ENCODE measurements around the gene MLPH.
A peak's percentile ranks its signal among the peaks of the same experiment; 100 is the strongest.

The MLPH gene

GRCh38 chr2:237472909-237473877 lies 13.9 kb upstream of the MLPH start:
- Histone ChIP-seq H4K20me1 (ENCODE audit: control insufficient read depth, insufficient read depth, low read depth, low read length) (no peaks in the 10 kb centered on the region), H3K4me2 (ENCODE audit: low read length) (no peak overlapping the region), H3F3A (ENCODE audit: control insufficient read depth, insufficient read depth) (no peaks in the 10 kb centered on the region), H3K9me2 (replicated peaks; ENCODE audit: control insufficient read depth, low read length) (no peaks in the 10 kb centered on the region), H3K4me1 (ENCODE audit: control insufficient read depth, low read length) (peaks cover 9% of the 10 kb centered on the region), H3K27ac (ENCODE audit: low read depth, low read length) (no peak overlapping the region), H3K27me3 (ENCODE audit: control insufficient read depth, low read length) (peaks cover 9% of the 10 kb centered on the region), H3K9me3 (ENCODE audit: control insufficient read depth, insufficient read depth, low read length) (no peaks in the 10 kb centered on the region), H3K79me2 (ENCODE audit: control insufficient read depth, low read length) (no peaks in the 10 kb centered on the region), H3K36me3 (ENCODE audit: control insufficient read depth, low read length) (no peaks in the 10 kb centered on the region), H3K4me3 (ENCODE audit: low read length) (no peak overlapping the region)
- TF ChIP-seq CTCF (IDR thresholded peaks at IDR 0.05; ENCODE audit: low read depth, low read length, poor library complexity, severe bottlenecking): no peak
- TF ChIP-seq EZH2phosphoT487 (IDR thresholded peaks at IDR 0.05; ENCODE audit: borderline replicate concordance, low read length): no peak

- H3K9me2 ChIP-seq (replicated peaks; ENCODE audit: control insufficient read depth, low read length): no peaks in the 10 kb centered on the region
- H3F3A ChIP-seq (ENCODE audit: control insufficient read depth, insufficient read depth): no peaks in the 10 kb centered on the region
- no peak overlapping the region for H3K27ac ChIP-seq (ENCODE audit: low read depth, low read length)
- H3K4me3 ChIP-seq (ENCODE audit: low read length): no peak overlapping the region
- H3K4me1 ChIP-seq (ENCODE audit: control insufficient read depth, low read length): peaks cover 9% of the 10 kb centered on the region
- peak overlapping the region; percentile 65; the same call in 1 of the 2 replicates for H3K4me2 ChIP-seq (ENCODE audit: low read length)
- peaks cover 9% of the 10 kb centered on the region for H3K27me3 ChIP-seq (ENCODE audit: control insufficient read depth, low read length)
- H3K36me3 ChIP-seq (ENCODE audit: control insufficient read depth, low read length): no peaks in the 10 kb centered on the region
- H4K20me1 ChIP-seq (ENCODE audit: control insufficient read depth, insufficient read depth, low read depth, low read length): no peaks in the 10 kb centered on the region
- TF ChIP-seq CTCF (IDR thresholded peaks at IDR 0.05; ENCODE audit: low read depth, low read length, poor library complexity, severe bottlenecking) (no peak), EZH2phosphoT487 (IDR thresholded peaks at IDR 0.05; ENCODE audit: borderline replicate concordance, low read length) (no peak)
- H3K79me2 ChIP-seq (ENCODE audit: control insufficient read depth, low read length): no peaks in the 10 kb centered on the region
- no peaks in the 10 kb centered on the region for H3K9me3 ChIP-seq (ENCODE audit: control insufficient read depth, insufficient read depth, low read length)
Measured at GRCh38 chr2:237473878-237474441, 13.1 kb upstream of the MLPH start.

- H3K27ac ChIP-seq (ENCODE audit: low read depth, low read length): no peak overlapping the region
- no peaks in the 10 kb centered on the region for H3K9me3 ChIP-seq (ENCODE audit: control insufficient read depth, insufficient read depth, low read length)
- peak overlapping the region; percentile 88 for H3K4me3 ChIP-seq (ENCODE audit: low read length)
- peaks cover 9% of the 10 kb centered on the region for H3K4me1 ChIP-seq (ENCODE audit: control insufficient read depth, low read length)
- no peaks in the 10 kb centered on the region for H3F3A ChIP-seq (ENCODE audit: control insufficient read depth, insufficient read depth)
- H3K27me3 ChIP-seq (ENCODE audit: control insufficient read depth, low read length): peaks cover 10% of the 10 kb centered on the region
- H3K79me2 ChIP-seq (ENCODE audit: control insufficient read depth, low read length): no peaks in the 10 kb centered on the region
- no peaks in the 10 kb centered on the region for H3K9me2 ChIP-seq (replicated peaks; ENCODE audit: control insufficient read depth, low read length)
- no peaks in the 10 kb centered on the region for H4K20me1 ChIP-seq (ENCODE audit: control insufficient read depth, insufficient read depth, low read depth, low read length)
- no peak for TF ChIP-seq EZH2phosphoT487 (IDR thresholded peaks at IDR 0.05; ENCODE audit: borderline replicate concordance, low read length)
- TF ChIP-seq CTCF (IDR thresholded peaks at IDR 0.05; ENCODE audit: low read depth, low read length, poor library complexity, severe bottlenecking): no peak
- peak overlapping the region; percentile 65 for H3K4me2 ChIP-seq (ENCODE audit: low read length)
- no peaks in the 10 kb centered on the region for H3K36me3 ChIP-seq (ENCODE audit: control insufficient read depth, low read length)
Measured at GRCh38 chr2:237474442-237474911, 12.6 kb upstream of the MLPH start.
